ENCODE results near the gene RASGRF1. TPM values are rescaled to one million over a fixed set of nuclear protein-coding genes. Genes with fewer than 3 reads are reported as not detected.

The RASGRF1 gene
- total RNA-seq, 2 experiments from 2014 or later, result 3.0 to 4.5 TPM

- H3K9me3 ChIP-seq (ENCODE audit: low read length), result no peaks in the 10 kb centered on the region
- no peak overlapping the region for H2AFZ ChIP-seq (ENCODE audit: low read length)
- BruUV-seq (replicated peaks), result no TSS peak
- no peaks in the 10 kb centered on the region for H4K20me1 ChIP-seq (ENCODE audit: insufficient read depth, low read length)
- no peak for DNase-seq (ENCODE audit: low spot score)
- no peaks in the 10 kb centered on the region for H3K9me2 ChIP-seq (ENCODE audit: insufficient read depth, low read length)
- TF ChIP-seq, protein P1, sequence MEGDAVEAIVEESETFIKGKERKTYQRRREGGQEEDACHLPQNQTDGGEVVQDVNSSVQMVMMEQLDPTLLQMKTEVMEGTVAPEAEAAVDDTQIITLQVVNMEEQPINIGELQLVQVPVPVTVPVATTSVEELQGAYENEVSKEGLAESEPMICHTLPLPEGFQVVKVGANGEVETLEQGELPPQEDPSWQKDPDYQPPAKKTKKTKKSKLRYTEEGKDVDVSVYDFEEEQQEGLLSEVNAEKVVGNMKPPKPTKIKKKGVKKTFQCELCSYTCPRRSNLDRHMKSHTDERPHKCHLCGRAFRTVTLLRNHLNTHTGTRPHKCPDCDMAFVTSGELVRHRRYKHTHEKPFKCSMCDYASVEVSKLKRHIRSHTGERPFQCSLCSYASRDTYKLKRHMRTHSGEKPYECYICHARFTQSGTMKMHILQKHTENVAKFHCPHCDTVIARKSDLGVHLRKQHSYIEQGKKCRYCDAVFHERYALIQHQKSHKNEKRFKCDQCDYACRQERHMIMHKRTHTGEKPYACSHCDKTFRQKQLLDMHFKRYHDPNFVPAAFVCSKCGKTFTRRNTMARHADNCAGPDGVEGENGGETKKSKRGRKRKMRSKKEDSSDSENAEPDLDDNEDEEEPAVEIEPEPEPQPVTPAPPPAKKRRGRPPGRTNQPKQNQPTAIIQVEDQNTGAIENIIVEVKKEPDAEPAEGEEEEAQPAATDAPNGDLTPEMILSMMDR (conservative IDR thresholded peaks at IDR 0.05; ENCODE audit: low read length), result no peak
- no peak for TF ChIP-seq EZH2phosphoT487 (IDR thresholded peaks at IDR 0.05; ENCODE audit: borderline replicate concordance, low read depth, low read length)
- no peaks in the 10 kb centered on the region for H3K4me1 ChIP-seq (ENCODE audit: insufficient read depth, low read length, poor library complexity, severe bottlenecking)
- no peak overlapping the region for H3K4me2 ChIP-seq (ENCODE audit: low read length)
- no peak overlapping the region for H3K4me3 ChIP-seq (ENCODE audit: low read depth, low read length, poor library complexity, severe bottlenecking)
- CTCF ChIA-PET (ENCODE audit: unreplicated experiment), result interaction anchor here (1.0 kb wide), 1 partner anchor 985 kb away, joined by 3 read pairs; no protein-coding TSS in a partner anchor
- H3K27ac ChIP-seq (ENCODE audit: low read depth, low read length, poor library complexity, severe bottlenecking), result no peak overlapping the region
- intact Hi-C loops (cut with micrococcal nuclease; ENCODE audit: unreplicated experiment), result no loop called here
- peaks cover 71% of the 10 kb centered on the region for H3K36me3 ChIP-seq (ENCODE audit: insufficient read depth, low read length)
- H3K79me2 ChIP-seq (ENCODE audit: insufficient read depth, low read depth, low read length), result no peaks in the 10 kb centered on the region
- POLR2A ChIA-PET, result no interaction called here
These were observed 177.6 kb downstream of the RASGRF1 start for GRCh38 chr15:78913012-78913411.

- Histone ChIP-seq H3K9me2 (ENCODE audit: insufficient read depth, low read length) (no peaks in the 10 kb centered on the region), H3K79me2 (ENCODE audit: insufficient read depth, low read depth, low read length) (no peaks in the 10 kb centered on the region), H4K20me1 (ENCODE audit: insufficient read depth, low read length) (no peaks in the 10 kb centered on the region), H2AFZ (ENCODE audit: low read length) (no peak overlapping the region), H3K4me2 (ENCODE audit: low read length) (no peak overlapping the region), H3K9me3 (ENCODE audit: low read length) (no peaks in the 10 kb centered on the region), H3K27ac (ENCODE audit: low read depth, low read length, poor library complexity, severe bottlenecking) (no peak overlapping the region), H3K4me3 (ENCODE audit: low read depth, low read length, poor library complexity, severe bottlenecking) (no peak overlapping the region), H3K36me3 (ENCODE audit: insufficient read depth, low read length) (peaks cover 72% of the 10 kb centered on the region), H3K4me1 (ENCODE audit: insufficient read depth, low read length, poor library complexity, severe bottlenecking) (no peaks in the 10 kb centered on the region)
- BruUV-seq (replicated peaks), result no TSS peak
- intact Hi-C loops (cut with micrococcal nuclease; ENCODE audit: unreplicated experiment), result no loop called here
- ChIA-PET CTCF (ENCODE audit: unreplicated experiment) (no interaction called here), POLR2A (interaction anchor here (1.0 kb wide), 1 partner anchor 9 kb away, joined by 3 read pairs; no protein-coding TSS in a partner anchor)
- no peak for TF ChIP-seq EZH2phosphoT487 (IDR thresholded peaks at IDR 0.05; ENCODE audit: borderline replicate concordance, low read depth, low read length)
- TF ChIP-seq, protein P1 (conservative IDR thresholded peaks at IDR 0.05; ENCODE audit: low read length), result no peak
- DNase-seq (ENCODE audit: low spot score), result no peak
These were observed 178.3 kb downstream of the RASGRF1 start for GRCh38 chr15:78912316-78912715.

DNA sequence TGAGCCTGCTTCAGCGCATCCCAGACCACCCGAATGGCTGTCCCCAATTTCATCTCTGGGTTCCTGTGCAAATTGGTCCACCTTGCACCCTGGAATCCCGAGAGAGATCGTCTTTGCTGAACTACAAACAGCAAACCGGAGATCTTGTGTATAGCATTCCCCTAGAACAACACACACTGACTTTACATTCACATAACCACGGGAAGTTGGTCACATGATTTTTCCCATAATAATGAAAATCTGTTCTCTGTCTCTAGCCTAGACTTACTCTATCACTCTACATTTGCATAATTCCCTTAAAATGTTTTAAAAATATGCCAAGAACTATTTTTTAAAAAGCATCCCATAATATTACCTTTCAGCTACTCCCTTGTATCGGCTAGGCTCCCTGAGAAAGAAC lies 180.3 kb downstream of the RASGRF1 start:
- intact Hi-C loops (cut with micrococcal nuclease; ENCODE audit: unreplicated experiment), result loop anchor here (1.0 kb wide), 2 partner anchors 69 to 115 kb away; no protein-coding TSS in a partner anchor
- ChIA-PET POLR2A (interaction anchor here (0.6 kb wide), 1 partner anchor 10 kb away, joined by 4 read pairs; no protein-coding TSS in a partner anchor), CTCF (ENCODE audit: unreplicated experiment) (no interaction called here)
- Histone ChIP-seq H2AFZ (ENCODE audit: low read length) (no peak overlapping the region), H3K4me2 (ENCODE audit: low read length) (no peak overlapping the region), H3K79me2 (ENCODE audit: insufficient read depth, low read depth, low read length) (no peaks in the 10 kb centered on the region), H3K9me3 (ENCODE audit: low read length) (no peaks in the 10 kb centered on the region), H3K27ac (ENCODE audit: low read depth, low read length, poor library complexity, severe bottlenecking) (no peak overlapping the region), H3K9me2 (ENCODE audit: insufficient read depth, low read length) (no peaks in the 10 kb centered on the region), H3K4me1 (ENCODE audit: insufficient read depth, low read length, poor library complexity, severe bottlenecking) (no peaks in the 10 kb centered on the region), H3K4me3 (ENCODE audit: low read depth, low read length, poor library complexity, severe bottlenecking) (no peak overlapping the region), H3K36me3 (ENCODE audit: insufficient read depth, low read length) (peaks cover 86% of the 10 kb centered on the region), H4K20me1 (ENCODE audit: insufficient read depth, low read length) (no peaks in the 10 kb centered on the region)
- no TSS peak for BruUV-seq (replicated peaks)
- no peak for DNase-seq (ENCODE audit: low spot score)
- TF ChIP-seq, protein P1 (conservative IDR thresholded peaks at IDR 0.05; ENCODE audit: low read length), result no peak
- TF ChIP-seq EZH2phosphoT487 (IDR thresholded peaks at IDR 0.05; ENCODE audit: borderline replicate concordance, low read depth, low read length), result no peak

Data from OCI-LY7 (cell line).